Activated CD4-positive, alpha-beta T cell treated with anti-CD3 and anti-CD28 coated beads for 36 hours (primary cell): ENCODE data around the gene APBA1. TPM values are rescaled to one million over a fixed set of nuclear protein-coding genes. Genes with fewer than 3 reads are reported as not detected.
"Not testable (repeated sequence)": the region's sequence is repeated elsewhere in the genome, so short reads cannot be mapped to it uniquely, and the experiment has no call there.

Experiments
- ATAC-seq: fragments of 200-7000 bp; cut with Tn5 transposase; one replicate; pipeline ENCODE4 v1.10.0; 2021; ENCODE audit warnings: mild to moderate bottlenecking, moderate library complexity
- CTCF ChIA-PET: fragments of 350-600 bp; sonication (Branson Sonifier 250); formaldehyde crosslinking; loops from one replicate; lab custom pipeline; 2021; ENCODE audit warnings: antibody characterized with exemption; lab: Charles Lee
- POLR2A ChIA-PET: fragments of 350-600 bp; sonication (Branson Sonifier 250); formaldehyde crosslinking; loops from one replicate; lab custom pipeline; 2021; ENCODE audit warnings: antibody characterized with exemption, inconsistent platforms; lab: Charles Lee
- DNase-seq: peaks from one replicate; pipeline ENCODE4 v3.0.0-alpha.2; 2020
- H3K27ac Mint-ChIP-seq: one replicate; pipeline ENCODE4 v1.8.0; 2021; ENCODE audit warnings: mixed read lengths
- H3K27me3 Mint-ChIP-seq: one replicate; pipeline ENCODE4 v1.8.0; 2021; ENCODE audit warnings: mixed read lengths
- H3K36me3 Mint-ChIP-seq: one replicate; pipeline ENCODE4 v1.8.0; 2021; ENCODE audit warnings: low read depth, mixed read lengths
- H3K4me1 Mint-ChIP-seq: one replicate; pipeline ENCODE4 v1.8.0; 2021; ENCODE audit warnings: mixed read lengths
- H3K4me3 Mint-ChIP-seq: one replicate; pipeline ENCODE4 v1.8.0; 2021; ENCODE audit warnings: mild to moderate bottlenecking, moderate library complexity, mixed read lengths
- H3K9me3 Mint-ChIP-seq: one replicate; pipeline ENCODE4 v1.8.0; 2021; ENCODE audit warnings: low read depth, mixed read lengths
- intact Hi-C, 2 experiments: fragments of 100-400 bp; cut with DNase I in 1 of 2; cut with micrococcal nuclease in 1 of 2; formaldehyde crosslinking; loops; one replicate each; pipeline versions ENCODE4 v1.14.2 to v1.15.1; 2022 to 2024; cut with DNase I, micrococcal nuclease
- total RNA-seq, 2 experiments: library from RNA; stranded (reverse); gene quantifications; one replicate each; pipeline ENCODE4 v1.2.3, GENCODE V29; 2021

Gene APBA1
- total RNA-seq, 2 experiments from 2014 or later: 0.16 to 0.35 TPM

DNA sequence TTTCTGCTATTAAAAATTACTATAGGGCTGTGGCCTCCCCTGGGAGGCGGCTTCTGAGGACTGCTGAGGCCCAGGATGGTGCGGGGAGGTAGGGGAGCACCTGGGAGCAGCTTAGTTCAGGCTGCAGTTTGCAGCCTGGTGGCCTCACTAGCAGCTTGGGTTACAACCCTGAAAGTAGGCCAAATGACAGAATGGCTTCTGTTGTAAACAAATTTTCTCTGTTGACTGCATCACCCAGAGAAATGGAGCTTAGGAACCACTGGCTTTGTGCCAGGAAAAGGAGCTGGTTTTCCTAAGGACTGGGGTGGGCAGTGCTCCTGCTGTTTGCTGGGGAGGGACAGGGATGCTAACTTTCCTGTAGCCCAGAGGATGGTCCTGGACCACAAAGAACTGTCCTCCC lies 216.9 kb downstream of the APBA1 start:
- DNase-seq (no peak), ATAC-seq (no peak)
- H3K27ac Mint-ChIP-seq: no peak overlapping the region
- intact Hi-C loops: no loop called here
- POLR2A ChIA-PET: no interaction called here
- CTCF ChIA-PET: interaction anchor here (0.7 to 1.5 kb wide), 4 partner anchors 9 to 174 kb away, joined by 3 read pairs; no protein-coding TSS in a partner anchor
- H3K9me3 Mint-ChIP-seq: no peaks in the 10 kb centered on the region
- H3K4me1 Mint-ChIP-seq: no peaks in the 10 kb centered on the region
- no peaks in the 10 kb centered on the region for H3K36me3 Mint-ChIP-seq
- no peak overlapping the region for H3K4me3 Mint-ChIP-seq
- H3K27me3 Mint-ChIP-seq: no peaks in the 10 kb centered on the region

GRCh38 chr9:69454321-69454720 lies 217.8 kb downstream of the APBA1 start:
- H3K9me3 Mint-ChIP-seq: no peaks in the 10 kb centered on the region
- intact Hi-C loops: no loop called here
- no peaks in the 10 kb centered on the region for H3K27me3 Mint-ChIP-seq
- H3K4me1 Mint-ChIP-seq: no peaks in the 10 kb centered on the region
- no peak for DNase-seq
- ATAC-seq: no peak
- H3K4me3 Mint-ChIP-seq: no peak overlapping the region
- CTCF ChIA-PET: interaction anchor here (1.5 kb wide), 1 partner anchor 19 kb away, joined by 3 read pairs; no protein-coding TSS in a partner anchor
- H3K27ac Mint-ChIP-seq: no peak overlapping the region
- H3K36me3 Mint-ChIP-seq: no peaks in the 10 kb centered on the region
- POLR2A ChIA-PET: interaction anchor here (0.7 kb wide), 1 partner anchor 210 kb away, joined by 3 read pairs; no protein-coding TSS in a partner anchor

- POLR2A ChIA-PET: interaction anchor here (0.7 kb wide), 1 partner anchor 23 kb away, joined by 3 read pairs; no protein-coding TSS in a partner anchor
- Mint-ChIP-seq H3K4me3 (no peak overlapping the region), H3K27ac (no peak overlapping the region), H3K36me3 (no peaks in the 10 kb centered on the region), H3K27me3 (no peaks in the 10 kb centered on the region), H3K9me3 (no peaks in the 10 kb centered on the region), H3K4me1 (no peaks in the 10 kb centered on the region)
- ATAC-seq (no peak), DNase-seq (no peak)
- intact Hi-C loops: no loop called here
- CTCF ChIA-PET: no interaction called here
Measured at GRCh38 chr9:69453746-69454145, 218.4 kb downstream of the APBA1 start.

DNA sequence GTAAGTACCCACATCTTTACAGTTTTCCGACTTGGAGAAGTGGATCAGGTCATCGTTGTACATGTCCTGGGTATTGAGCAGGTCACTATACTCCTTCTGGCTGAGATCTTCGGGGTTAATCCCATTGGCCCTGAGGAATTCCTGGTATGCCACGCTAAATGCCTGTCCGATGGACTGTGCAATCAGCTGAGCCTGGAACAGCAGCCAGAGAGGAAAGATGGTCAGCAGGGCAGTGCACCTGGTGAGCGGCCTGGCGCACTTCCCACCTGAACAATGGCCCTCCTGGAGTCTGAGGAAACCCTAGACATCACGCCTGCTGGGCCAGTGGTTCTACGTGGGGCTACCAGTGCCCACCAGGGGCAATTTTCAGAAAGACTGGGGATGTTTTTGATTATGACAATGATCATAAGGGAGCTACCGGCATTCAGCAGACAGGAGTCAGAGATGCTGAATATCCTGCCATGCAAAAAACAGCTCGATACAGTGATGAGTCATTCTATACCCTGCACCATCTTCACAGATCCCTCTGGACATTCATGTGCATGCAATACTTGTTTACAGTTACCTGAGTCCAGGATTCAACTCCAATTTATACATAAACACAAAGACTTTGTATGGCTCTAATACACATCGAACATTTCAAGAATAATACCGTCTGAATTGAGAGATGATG lies 219.9 kb downstream of the APBA1 start:
- intact Hi-C loops: no loop called here
- Mint-ChIP-seq H3K4me1 (no peaks in the 10 kb centered on the region), H3K27ac (no peak overlapping the region), H3K36me3 (no peaks in the 10 kb centered on the region), H3K9me3 (no peaks in the 10 kb centered on the region), H3K27me3 (peaks cover 1% of the 10 kb centered on the region), H3K4me3 (no peak overlapping the region)
- DNase-seq (no peak), ATAC-seq (no peak)
- POLR2A ChIA-PET: interaction anchor here (0.6 kb wide), 1 partner anchor 324 kb away, joined by 3 read pairs; no protein-coding TSS in a partner anchor
- CTCF ChIA-PET: interaction anchor here (0.8 kb wide), 1 partner anchor 60 kb away, joined by 3 read pairs; no protein-coding TSS in a partner anchor

- Mint-ChIP-seq H3K4me1 (no peaks in the 10 kb centered on the region), H3K36me3 (no peaks in the 10 kb centered on the region), H3K27me3 (peaks cover 2% of the 10 kb centered on the region), H3K9me3 (no peaks in the 10 kb centered on the region), H3K27ac (no peak overlapping the region), H3K4me3 (no peak overlapping the region)
- POLR2A ChIA-PET: no interaction called here
- ATAC-seq (no peak), DNase-seq (no peak)
- intact Hi-C loops: no loop called here
- CTCF ChIA-PET: interaction anchor here (0.5 to 0.6 kb wide), 2 partner anchors 9 to 411 kb away, joined by 3 read pairs; partner anchors contain the start of gene FXN
Measured at GRCh38 chr9:69446496-69446895, 225.7 kb downstream of the APBA1 start.

- intact Hi-C loops: no loop called here
- no peaks in the 10 kb centered on the region for H3K9me3 Mint-ChIP-seq
- no peak for ATAC-seq
- no peaks in the 10 kb centered on the region for H3K4me1 Mint-ChIP-seq
- no peak overlapping the region for H3K4me3 Mint-ChIP-seq
- H3K27ac Mint-ChIP-seq: no peak overlapping the region
- ChIA-PET POLR2A (no interaction called here), CTCF (interaction anchor here (0.7 kb wide), 2 partner anchors 200 to 700 kb away, joined by 3 to 4 read pairs; no protein-coding TSS in a partner anchor)
- DNase-seq: no peak
- H3K36me3 Mint-ChIP-seq: no peaks in the 10 kb centered on the region
- peaks cover 2% of the 10 kb centered on the region for H3K27me3 Mint-ChIP-seq
Measured at GRCh38 chr9:69445251-69445650, 226.9 kb downstream of the APBA1 start.

DNA sequence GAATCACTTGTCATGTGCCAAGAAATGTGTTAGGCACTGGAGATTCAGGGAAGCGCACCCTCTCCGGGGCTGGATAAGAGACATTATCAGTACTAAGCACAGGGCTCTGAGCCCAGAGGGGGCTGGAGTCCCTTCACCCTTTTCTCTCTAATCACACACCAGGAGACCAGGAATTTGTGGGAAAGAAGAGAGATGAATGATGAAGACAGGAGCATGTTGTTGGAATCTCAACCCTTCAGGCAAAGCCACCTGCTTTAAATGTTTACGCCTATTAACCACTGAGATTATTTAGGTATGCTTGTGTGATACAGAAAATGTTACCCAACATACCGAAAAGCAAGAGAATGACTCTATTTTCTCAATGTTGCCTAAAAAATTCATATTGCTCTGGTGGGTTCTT lies 227.4 kb downstream of the APBA1 start:
- Mint-ChIP-seq H3K36me3 (no peaks in the 10 kb centered on the region), H3K4me3 (no peak overlapping the region), H3K27me3 (peaks cover 2% of the 10 kb centered on the region), H3K4me1 (peaks cover under 1% of the 10 kb centered on the region), H3K27ac (no peak overlapping the region), H3K9me3 (no peaks in the 10 kb centered on the region)
- no peak for DNase-seq
- POLR2A ChIA-PET: no interaction called here
- CTCF ChIA-PET: interaction anchor here (0.7 kb wide), 2 partner anchors 199 to 700 kb away, joined by 3 to 4 read pairs; no protein-coding TSS in a partner anchor
- intact Hi-C loops: no loop called here
- no peak for ATAC-seq

GRCh38 chr9:69444021-69444420 lies 228.2 kb downstream of the APBA1 start:
- Mint-ChIP-seq H3K27me3 (peaks cover 4% of the 10 kb centered on the region), H3K9me3 (no peaks in the 10 kb centered on the region), H3K4me3 (no peak overlapping the region), H3K36me3 (no peaks in the 10 kb centered on the region), H3K4me1 (peaks cover 5% of the 10 kb centered on the region), H3K27ac (no peak overlapping the region)
- intact Hi-C loops: no loop called here
- CTCF ChIA-PET: interaction anchor here (0.6 kb wide), 1 partner anchor 13 kb away, joined by 3 read pairs; no protein-coding TSS in a partner anchor
- DNase-seq (no peak), ATAC-seq (no peak)
- POLR2A ChIA-PET: no interaction called here

DNA sequence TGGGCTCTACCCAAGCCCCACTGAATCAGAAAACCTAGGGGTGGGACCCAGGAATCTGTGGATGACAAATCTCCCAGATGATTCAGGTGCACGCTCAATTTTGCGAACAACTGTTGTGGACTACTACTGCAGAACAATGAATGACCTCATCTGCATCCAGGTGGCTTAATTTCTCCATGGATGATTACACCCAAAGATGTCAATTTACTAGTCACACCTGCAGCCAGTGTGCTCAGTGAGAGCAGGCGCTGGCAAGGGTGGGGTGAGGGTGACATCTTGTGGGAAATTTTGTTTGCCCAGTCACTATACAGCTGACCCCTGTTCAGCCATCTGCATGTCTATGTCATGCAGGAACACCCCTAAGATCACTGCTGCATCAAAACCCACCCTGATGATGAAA lies 229.0 kb downstream of the APBA1 start:
- intact Hi-C loops: no loop called here
- ChIA-PET CTCF (interaction anchor here (0.6 kb wide), 1 partner anchor 13 kb away, joined by 3 read pairs; no protein-coding TSS in a partner anchor), POLR2A (no interaction called here)
- ATAC-seq (no peak), DNase-seq (no peak)
- Mint-ChIP-seq H3K4me3 (no peak overlapping the region), H3K36me3 (no peaks in the 10 kb centered on the region), H3K27ac (no peak overlapping the region), H3K27me3 (peaks cover 4% of the 10 kb centered on the region), H3K4me1 (peaks cover 5% of the 10 kb centered on the region), H3K9me3 (no peaks in the 10 kb centered on the region)

DNA sequence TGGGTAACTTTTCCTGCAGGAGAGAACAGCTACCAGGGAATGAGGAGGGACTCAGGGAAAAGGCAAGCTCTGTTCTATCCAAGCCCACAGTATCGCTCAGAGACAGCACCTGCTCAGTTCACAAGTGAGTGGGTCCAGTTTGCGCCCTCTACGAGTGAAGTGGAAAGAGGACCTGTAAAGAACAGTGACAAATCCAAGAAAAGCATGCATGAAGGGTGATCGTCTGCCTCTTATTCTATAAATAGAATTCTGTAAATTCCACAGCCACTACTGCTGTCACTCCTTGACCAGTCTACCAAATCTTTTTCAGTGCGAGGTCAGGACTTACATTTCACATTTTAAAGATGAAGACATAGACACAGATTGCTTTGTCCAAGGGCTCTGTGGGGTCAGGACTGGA lies 229.7 kb downstream of the APBA1 start:
- DNase-seq (no peak), ATAC-seq (no peak)
- Mint-ChIP-seq H3K4me1 (peaks cover 5% of the 10 kb centered on the region), H3K36me3 (no peaks in the 10 kb centered on the region), H3K4me3 (no peak overlapping the region), H3K27ac (no peak overlapping the region), H3K27me3 (peaks cover 4% of the 10 kb centered on the region), H3K9me3 (no peaks in the 10 kb centered on the region)
- intact Hi-C loops: no loop called here
- ChIA-PET POLR2A (no interaction called here), CTCF (no interaction called here)

DNA sequence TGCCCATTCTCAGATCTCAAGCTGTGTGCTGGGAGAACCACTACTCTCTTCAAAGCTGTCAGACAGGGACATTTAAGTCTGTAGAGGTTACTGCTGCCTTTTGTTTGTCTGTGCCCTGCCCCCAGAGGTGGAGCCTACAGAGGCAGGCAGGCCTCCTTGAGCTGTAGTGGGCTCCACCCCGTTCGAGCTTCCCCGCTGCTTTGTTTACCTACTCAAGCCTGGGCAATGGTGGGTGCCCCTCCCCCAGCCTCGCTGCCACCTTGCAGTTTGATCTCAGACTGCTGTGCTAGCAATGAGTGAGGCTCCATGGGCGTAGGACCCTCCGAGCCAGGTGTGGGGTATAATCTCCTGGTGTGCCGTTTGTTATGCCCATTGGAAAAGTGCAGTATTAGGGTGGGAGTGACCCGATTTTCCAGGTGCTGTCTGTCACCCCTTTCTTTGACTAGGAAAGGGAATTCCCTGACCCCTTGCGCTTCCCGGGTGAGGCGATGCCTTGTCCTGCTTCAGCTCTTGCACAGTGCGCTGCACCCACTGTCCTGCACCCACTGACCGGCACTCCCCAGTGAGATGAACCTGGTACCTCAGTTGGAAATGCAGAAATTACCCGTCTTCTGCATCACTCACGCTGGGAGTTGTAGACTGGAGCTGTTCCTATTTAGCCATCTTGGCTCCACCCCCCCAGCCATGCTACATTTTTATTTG lies 231.8 kb downstream of the APBA1 start:
- CTCF ChIA-PET: interaction anchor here (0.7 kb wide), 1 partner anchor 87 kb away, joined by 3 read pairs; no protein-coding TSS in a partner anchor
- H3K9me3 Mint-ChIP-seq, intact Hi-C loops, H3K36me3 Mint-ChIP-seq, POLR2A ChIA-PET, H3K4me1 Mint-ChIP-seq, DNase-seq, H3K27ac Mint-ChIP-seq, ATAC-seq, H3K27me3 Mint-ChIP-seq, H3K4me3 Mint-ChIP-seq: not testable (repeated sequence)
